DND-41 (cell line): ENCODE data around the gene PHACTR1.

ENCODE experiments used
- ATAC-seq: fragments of 200-7000 bp; cut with Tn5 transposase; 3 replicates; pipeline ENCODE4 v1.9.1; 2021; ENCODE audit warnings: low read depth; ENCODE audit not compliant: insufficient read depth
- DNase-seq: peaks from one replicate; pipeline ENCODE4 v3.0.0-alpha.2; 2020
- H2AFZ ChIP-seq: 2 replicates; pipeline ENCODE4 v1.6.0; 2012; ENCODE audit warnings: low read depth, low read length
- H3K27ac ChIP-seq: 2 replicates; pipeline ENCODE4 v1.5.1; 2012; ENCODE audit warnings: low read length, inconsistent platforms
- H3K27me3 ChIP-seq: fragments of 200-600 bp; sonication (generic); 2 replicates; pipeline ENCODE4 v1.6.0; 2012; ENCODE audit warnings: low read length, mild to moderate bottlenecking, inconsistent platforms; ENCODE audit not compliant: insufficient read depth, poor library complexity
- H3K36me3 ChIP-seq: 2 replicates; pipeline ENCODE4 v1.5.1; 2012; ENCODE audit warnings: low read length, inconsistent platforms; ENCODE audit not compliant: insufficient read depth
- H3K4me1 ChIP-seq: 2 replicates; pipeline ENCODE4 v1.5.1; 2012; ENCODE audit warnings: mild to moderate bottlenecking, low read length; ENCODE audit not compliant: insufficient read depth
- H3K4me2 ChIP-seq: 2 replicates; pipeline ENCODE4 v1.6.0; 2012; ENCODE audit warnings: mild to moderate bottlenecking, moderate library complexity, low read length, inconsistent platforms; ENCODE audit not compliant: insufficient read depth
- H3K4me3 ChIP-seq, 2 experiments: fragments of 200-600 bp in 1 of 2; shearing (Covaris generic) in 1 of 2; 2 replicates each; pipeline ENCODE4 v1.5.1; 2012 to 2016; ENCODE audit warnings: inconsistent platforms in 2 of 2, low read length in 2 of 2, mild to moderate bottlenecking in 2 of 2, low read depth in 1 of 2, moderate library complexity in 1 of 2
- H3K79me2 ChIP-seq: 2 replicates; pipeline ENCODE4 v1.6.0; 2012; ENCODE audit warnings: low read length, inconsistent platforms; ENCODE audit not compliant: insufficient read depth
- H3K9ac ChIP-seq: 2 replicates; pipeline ENCODE4 v1.6.0; 2012; ENCODE audit warnings: low read depth, mild to moderate bottlenecking, inconsistent platforms, low read length, moderate library complexity
- H3K9me3 ChIP-seq: 2 replicates; pipeline ENCODE4 v1.5.1; 2012; ENCODE audit warnings: low read length, moderate library complexity, mild to moderate bottlenecking, inconsistent platforms; ENCODE audit not compliant: insufficient read depth, severe bottlenecking
- H4K20me1 ChIP-seq: 2 replicates; pipeline ENCODE4 v1.6.0; 2012; ENCODE audit warnings: low read length; ENCODE audit not compliant: insufficient read depth
- EZH2 ChIP-seq: IDR thresholded peaks from 3 replicates; pipeline ENCODE4 v1.6.1; 2012; ENCODE audit warnings: borderline replicate concordance, low read depth, mild to moderate bottlenecking, moderate library complexity, low read length, inconsistent platforms; ENCODE audit not compliant: severe bottlenecking
- TF ChIP-seq, protein P1 (sequence below): IDR thresholded peaks from 2 replicates; pipeline ENCODE4 v1.5.1; 2012; ENCODE audit warnings: borderline replicate concordance, low read length, moderate library complexity, mild to moderate bottlenecking; ENCODE audit not compliant: poor library complexity, severe bottlenecking; ENCODE audit errors: extremely low read depth

Gene PHACTR1

DNA sequence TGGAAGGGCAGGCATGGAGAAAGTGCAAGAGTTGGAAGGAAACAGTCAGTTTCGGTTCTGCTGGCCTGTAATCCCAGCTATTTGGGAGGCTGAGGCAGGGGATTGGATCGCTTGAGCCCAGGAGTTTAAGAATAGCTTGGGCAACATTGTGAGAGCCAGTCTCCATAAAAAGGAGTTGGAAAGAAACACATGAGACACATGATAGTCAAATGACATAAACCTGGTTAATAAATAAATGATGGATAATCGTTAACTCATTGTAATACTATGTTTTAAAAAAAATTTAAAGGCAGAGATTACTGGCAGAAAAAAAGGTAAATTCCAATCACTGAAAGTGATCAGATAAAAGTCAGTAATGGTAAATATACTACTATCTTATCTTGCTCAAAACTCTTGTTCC lies 37.2 kb upstream of the PHACTR1 start:
- Histone ChIP-seq H3K4me2 (no peak overlapping the region), H3K4me3 (no peak overlapping the region), H3K9ac (no peak overlapping the region), H3K27ac (no peak overlapping the region), H3K27me3 (no peaks in the 10 kb centered on the region), H3K79me2 (no peaks in the 10 kb centered on the region), H4K20me1 (no peaks in the 10 kb centered on the region), H3K9me3 (no peaks in the 10 kb centered on the region), H2AFZ (no peak overlapping the region), H3K4me1 (no peaks in the 10 kb centered on the region), H3K36me3 (no peaks in the 10 kb centered on the region)
- ATAC-seq (no peak), DNase-seq (no peak)
- TF ChIP-seq, protein P1, sequence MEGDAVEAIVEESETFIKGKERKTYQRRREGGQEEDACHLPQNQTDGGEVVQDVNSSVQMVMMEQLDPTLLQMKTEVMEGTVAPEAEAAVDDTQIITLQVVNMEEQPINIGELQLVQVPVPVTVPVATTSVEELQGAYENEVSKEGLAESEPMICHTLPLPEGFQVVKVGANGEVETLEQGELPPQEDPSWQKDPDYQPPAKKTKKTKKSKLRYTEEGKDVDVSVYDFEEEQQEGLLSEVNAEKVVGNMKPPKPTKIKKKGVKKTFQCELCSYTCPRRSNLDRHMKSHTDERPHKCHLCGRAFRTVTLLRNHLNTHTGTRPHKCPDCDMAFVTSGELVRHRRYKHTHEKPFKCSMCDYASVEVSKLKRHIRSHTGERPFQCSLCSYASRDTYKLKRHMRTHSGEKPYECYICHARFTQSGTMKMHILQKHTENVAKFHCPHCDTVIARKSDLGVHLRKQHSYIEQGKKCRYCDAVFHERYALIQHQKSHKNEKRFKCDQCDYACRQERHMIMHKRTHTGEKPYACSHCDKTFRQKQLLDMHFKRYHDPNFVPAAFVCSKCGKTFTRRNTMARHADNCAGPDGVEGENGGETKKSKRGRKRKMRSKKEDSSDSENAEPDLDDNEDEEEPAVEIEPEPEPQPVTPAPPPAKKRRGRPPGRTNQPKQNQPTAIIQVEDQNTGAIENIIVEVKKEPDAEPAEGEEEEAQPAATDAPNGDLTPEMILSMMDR: no peak
- TF ChIP-seq EZH2: no peak

GRCh38 chr6:12693122-12693521 lies 23.4 kb upstream of the PHACTR1 start:
- TF ChIP-seq EZH2: no peak
- TF ChIP-seq, protein P1: no peak
- H2AFZ ChIP-seq: no peak overlapping the region
- DNase-seq (no peak), ATAC-seq (no peak)
- no peak overlapping the region for H3K4me2 ChIP-seq
- no peaks in the 10 kb centered on the region for H3K9me3 ChIP-seq
- H3K4me3 ChIP-seq: no peak overlapping the region
- H3K27ac ChIP-seq: no peak overlapping the region
- no peaks in the 10 kb centered on the region for H3K4me1 ChIP-seq
- no peak overlapping the region for H3K9ac ChIP-seq
- no peaks in the 10 kb centered on the region for H3K79me2 ChIP-seq
- no peaks in the 10 kb centered on the region for H4K20me1 ChIP-seq
- no peaks in the 10 kb centered on the region for H3K36me3 ChIP-seq
- H3K27me3 ChIP-seq: no peaks in the 10 kb centered on the region

DNA sequence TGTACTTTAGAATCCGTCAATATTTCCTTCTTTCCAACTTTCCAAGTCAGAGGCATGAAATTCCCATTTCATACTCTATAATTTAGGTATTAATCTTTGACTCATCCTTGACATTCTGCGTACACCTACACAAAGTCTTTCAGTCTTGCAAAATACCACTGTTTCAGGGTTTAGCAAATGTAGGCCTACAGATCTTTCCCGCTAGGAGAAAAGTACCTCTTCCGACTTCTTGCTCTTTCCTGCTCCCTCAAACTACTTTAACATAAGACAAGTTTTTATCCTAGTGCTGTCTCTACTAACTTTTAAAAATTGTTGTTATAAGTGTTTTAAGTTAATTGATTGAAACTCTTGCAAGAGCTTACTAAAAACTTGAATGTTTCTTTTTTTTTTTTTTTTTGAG lies 18.3 kb upstream of the PHACTR1 start:
- TF ChIP-seq, protein P1: no peak
- no peak for TF ChIP-seq EZH2
- no peak for ATAC-seq
- H3K27me3 ChIP-seq: no peaks in the 10 kb centered on the region

GRCh38 chr6:12704946-12705345 lies 11.6 kb upstream of the PHACTR1 start:
- Histone ChIP-seq H3K4me2 (no peak overlapping the region), H3K9ac (no peak overlapping the region), H3K27me3 (no peaks in the 10 kb centered on the region), H3K9me3 (no peaks in the 10 kb centered on the region), H3K36me3 (no peaks in the 10 kb centered on the region), H3K4me1 (no peaks in the 10 kb centered on the region), H3K79me2 (no peaks in the 10 kb centered on the region), H2AFZ (no peak overlapping the region), H3K4me3 (no peak overlapping the region), H3K27ac (no peak overlapping the region), H4K20me1 (no peaks in the 10 kb centered on the region)
- no peak for ATAC-seq
- TF ChIP-seq, protein P1: no peak
- no peak for TF ChIP-seq EZH2
- DNase-seq: no peak

More for the DNA sequence above, 18.3 kb upstream of the PHACTR1 start:
- no peaks in the 10 kb centered on the region for H4K20me1 ChIP-seq
- no peaks in the 10 kb centered on the region for H3K4me1 ChIP-seq
- no peak overlapping the region for H3K27ac ChIP-seq
- no peaks in the 10 kb centered on the region for H3K36me3 ChIP-seq
- H3K4me2 ChIP-seq: no peak overlapping the region
- no peaks in the 10 kb centered on the region for H3K79me2 ChIP-seq
- H3K9me3 ChIP-seq: no peaks in the 10 kb centered on the region
- H2AFZ ChIP-seq: no peak overlapping the region
- no peak for DNase-seq
- no peak overlapping the region for H3K9ac ChIP-seq
- H3K4me3 ChIP-seq: no peak overlapping the region
